Measurements from ENCODE around the gene SCAPER. TPM values are rescaled to one million over a fixed set of nuclear protein-coding genes. Genes with fewer than 3 reads are reported as not detected.

Gene SCAPER
- polyA plus RNA-seq, 2 of the 4 experiments (the other 2 are of a cell fraction): 4.9 to 5.5 TPM

- POLR2A ChIA-PET: no interaction called here
- FAIRE-seq: no peak
- H3K4me3 ChIP-seq: no peak overlapping the region
- CTCF ChIA-PET: interaction anchor here (0.9 kb wide), 1 partner anchor 13 kb away, joined by 3 read pairs; no protein-coding TSS in a partner anchor
- WGBS (ENCODE audit: missing lambda C conversion rate): 26% methylated on average over 1 of the region's 1 CpG
- H3K4me1 ChIP-seq: no peaks in the 10 kb centered on the region
- no peak for DNase-seq (ENCODE audit: low read depth in 1 of 2, low spot score in 1 of 2)
- H3K4me2 ChIP-seq: no peak overlapping the region
- no peak for ATAC-seq
- TF ChIP-seq BHLHE40 (IDR thresholded peaks at IDR 0.05; ENCODE audit: low read depth, low read length): no peak
- TF ChIP-seq SMC3 (IDR thresholded peaks at IDR 0.05): no peak
- no peak for TF ChIP-seq SREBF2 (IDR thresholded peaks at IDR 0.05)
- TF ChIP-seq CTCF (IDR thresholded peaks at IDR 0.05): no peak
- no peak for TF ChIP-seq CHD4 (IDR thresholded peaks at IDR 0.05; ENCODE audit: borderline replicate concordance)
- TF ChIP-seq NPAS2 (CRISPR knock-in tag; IDR thresholded peaks at IDR 0.05; ENCODE audit: borderline replicate concordance): no peak
- TF ChIP-seq TFCP2L1 (CRISPR knock-in tag; IDR thresholded peaks at IDR 0.05): no peak
- no peak for TF ChIP-seq MYC (IDR thresholded peaks at IDR 0.05; ENCODE audit: borderline replicate concordance, low read length)
- TF ChIP-seq FOXS1 (CRISPR knock-in tag; IDR thresholded peaks at IDR 0.05): no peak
- no peak for TF ChIP-seq CHD2 (IDR thresholded peaks at IDR 0.05; ENCODE audit: low read length, partially characterized antibody)
- TF ChIP-seq HOXB5 (CRISPR knock-in tag; IDR thresholded peaks at IDR 0.05): no peak
- TF ChIP-seq KDM5A (IDR thresholded peaks at IDR 0.05): no peak
- no peak for TF ChIP-seq TP53 (CRISPR knock-in tag; IDR thresholded peaks at IDR 0.05)
- TF ChIP-seq HOXB13 (CRISPR knock-in tag; IDR thresholded peaks at IDR 0.05; ENCODE audit: low read depth): no peak
- TF ChIP-seq RNF2 (IDR thresholded peaks at IDR 0.05; ENCODE audit: borderline replicate concordance, low read depth): no peak
- no peak for TF ChIP-seq HMGXB4 (CRISPR knock-in tag; IDR thresholded peaks at IDR 0.05; ENCODE audit: borderline replicate concordance)
- no peak for TF ChIP-seq MAZ (IDR thresholded peaks at IDR 0.05; ENCODE audit: borderline replicate concordance, low read depth, low read length)
- no peak for TF ChIP-seq ZC3H11A (IDR thresholded peaks at IDR 0.05)
- TF ChIP-seq FOSL2 (IDR thresholded peaks at IDR 0.05): no peak
- no peak for TF ChIP-seq FOSL2 (CRISPR knock-in tag; IDR thresholded peaks at IDR 0.05)
- H3K27ac ChIP-seq: no peak overlapping the region
- no peaks in the 10 kb centered on the region for H3K9me3 ChIP-seq
Measured at GRCh38 chr15:76378691-76379090, 526.4 kb downstream of the SCAPER start.

GRCh38 chr15:76377751-76378150 is 527.4 kb downstream of the SCAPER start:
- H3K4me1 ChIP-seq: no peaks in the 10 kb centered on the region
- TF ChIP-seq USF2 (IDR thresholded peaks at IDR 0.05): no peak
- TF ChIP-seq SREBF2 (IDR thresholded peaks at IDR 0.05): no peak
- no peak for TF ChIP-seq ZSCAN20 (CRISPR knock-in tag; IDR thresholded peaks at IDR 0.05)
- TF ChIP-seq HOXA7 (CRISPR knock-in tag; IDR thresholded peaks at IDR 0.05): no peak
- no peak for TF ChIP-seq CHD4 (IDR thresholded peaks at IDR 0.05; ENCODE audit: borderline replicate concordance)
- TF ChIP-seq RNF2 (IDR thresholded peaks at IDR 0.05; ENCODE audit: borderline replicate concordance, low read depth): no peak
- ChIA-PET CTCF (no interaction called here), POLR2A (no interaction called here)
- no peak overlapping the region for H3K4me2 ChIP-seq
- no peaks in the 10 kb centered on the region for H3K9me3 ChIP-seq
- no peak overlapping the region for H3K27ac ChIP-seq
- no peak for ATAC-seq
- peak; percentile 56 for FAIRE-seq
- no peak overlapping the region for H3K4me3 ChIP-seq
- DNase-seq (ENCODE audit: low read depth in 1 of 2, low spot score in 1 of 2): no peak

All from A549 (cell line).